ENCODE measurements around the gene AUTS2.

Gene AUTS2

DNA sequence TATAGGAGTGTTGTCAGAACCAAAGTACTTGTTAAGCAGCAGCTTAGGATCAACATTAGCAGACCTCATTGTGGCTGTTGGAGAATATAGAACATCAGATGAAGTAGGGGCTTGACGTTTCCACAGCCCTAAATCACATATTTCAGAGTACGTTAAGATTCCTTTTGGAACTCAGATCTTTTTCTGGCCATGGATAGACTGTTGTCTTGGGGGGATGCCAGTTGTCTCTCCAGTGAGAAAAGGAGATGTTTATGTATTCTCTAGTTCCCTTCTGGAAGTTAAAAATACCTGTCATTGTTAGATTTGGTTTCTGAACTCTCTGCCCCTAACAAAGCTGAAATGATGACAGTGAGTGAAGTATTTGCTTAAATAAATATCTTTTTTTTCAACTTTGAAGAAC, 191.3 kb downstream of the AUTS2 start:
- DNase-seq (ENCODE audit: low read depth in 2 of 2) = no peak

DNA sequence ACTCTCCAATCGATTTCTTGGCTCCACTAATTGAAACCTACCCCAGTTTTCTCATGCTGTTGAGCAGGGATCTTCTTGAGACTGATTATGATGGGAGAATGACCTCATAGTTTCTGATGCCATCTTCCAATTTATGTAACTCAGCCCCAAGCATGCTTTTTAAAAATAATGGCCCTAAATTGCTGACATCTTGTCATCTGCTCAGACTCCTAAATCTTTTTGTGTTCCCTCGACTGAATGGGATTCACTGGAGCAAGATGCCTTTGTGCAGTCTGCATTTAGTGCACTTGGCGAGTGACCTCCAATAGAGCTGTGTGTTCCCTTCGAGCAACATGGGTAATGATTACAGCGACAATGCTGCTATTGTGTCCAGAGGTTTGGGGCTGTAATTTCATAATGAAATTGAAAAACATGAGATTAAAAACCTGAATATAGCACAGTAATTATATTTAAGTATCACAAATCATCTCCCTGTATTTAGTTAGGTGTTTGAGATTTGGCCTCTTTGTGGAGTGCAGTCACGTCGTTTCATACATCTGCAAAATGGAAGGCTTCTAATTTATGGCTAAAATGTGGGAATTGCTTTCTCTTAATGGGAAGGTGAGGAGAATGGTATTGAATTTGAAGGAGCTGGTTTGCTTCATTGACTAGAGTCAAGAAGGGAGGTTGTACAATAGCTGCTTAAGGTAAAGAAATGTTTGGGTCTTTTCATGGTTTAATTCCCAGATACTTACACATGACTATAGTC, 192.9 kb downstream of the AUTS2 start:
- no peak for DNase-seq (ENCODE audit: low read depth in 2 of 2)

DNA sequence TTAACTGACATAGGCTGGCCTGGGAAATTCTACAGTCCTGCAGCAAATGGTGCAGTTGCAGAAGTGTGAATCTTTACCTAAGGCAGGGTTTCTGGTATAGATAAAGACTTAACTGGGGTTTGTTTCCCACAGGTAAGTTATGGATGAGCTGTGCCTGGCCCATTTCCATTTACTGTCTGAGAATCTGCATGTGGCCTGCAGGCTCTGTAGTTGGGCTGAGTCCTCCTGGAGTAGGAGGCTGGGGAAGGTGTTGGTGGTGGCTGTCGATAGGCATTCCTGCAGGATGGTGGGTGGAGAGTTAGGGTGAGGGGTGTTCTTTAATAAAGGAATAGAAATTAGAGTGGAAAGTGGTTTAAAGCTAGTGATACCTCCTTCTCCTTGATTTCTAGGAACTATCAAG, 193.5 kb downstream of the AUTS2 start:
- no peak for DNase-seq (ENCODE audit: low read depth in 2 of 2)

DNA sequence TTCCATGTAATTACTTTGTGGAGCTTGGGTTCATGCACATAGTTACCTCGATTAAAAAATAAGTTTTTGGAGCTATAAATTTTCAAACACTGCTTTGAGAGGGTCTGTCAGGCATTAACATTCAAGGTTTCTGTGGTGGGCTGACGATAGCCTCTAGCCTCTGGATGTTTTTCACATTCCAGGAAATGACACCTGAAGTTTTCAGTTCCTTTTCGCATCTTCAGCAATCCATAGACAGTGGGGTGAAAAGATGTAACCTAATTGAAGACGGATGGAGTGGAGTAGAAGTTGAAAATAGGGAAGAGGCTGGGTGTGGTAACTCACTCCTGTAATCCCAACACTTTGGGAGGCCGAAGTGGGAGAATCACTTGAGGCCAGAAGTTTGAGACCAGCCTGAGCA, 197.7 kb downstream of the AUTS2 start:
- no peak for DNase-seq (ENCODE audit: low read depth in 2 of 2)

DNA sequence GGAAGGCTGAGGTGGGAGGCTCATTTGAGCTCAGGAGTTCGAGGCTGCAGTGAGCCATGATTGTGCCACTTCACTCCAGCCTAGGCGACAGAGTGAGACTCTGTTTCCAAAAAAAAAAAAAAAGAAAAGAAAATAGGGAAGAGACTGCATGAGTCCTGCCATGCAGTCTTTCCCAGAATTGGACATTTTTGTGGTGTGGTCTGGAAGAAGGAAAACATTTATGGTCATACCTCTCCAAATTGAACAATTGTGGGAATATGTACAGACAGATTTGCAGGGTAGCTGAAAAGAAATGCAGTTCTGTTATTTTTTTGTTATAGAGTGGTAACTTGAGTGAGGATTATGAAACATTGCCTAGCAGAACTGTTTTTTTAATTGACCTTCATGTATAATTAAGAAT, 198.1 kb downstream of the AUTS2 start:
- DNase-seq (ENCODE audit: low read depth in 2 of 2) = no peak

DNA sequence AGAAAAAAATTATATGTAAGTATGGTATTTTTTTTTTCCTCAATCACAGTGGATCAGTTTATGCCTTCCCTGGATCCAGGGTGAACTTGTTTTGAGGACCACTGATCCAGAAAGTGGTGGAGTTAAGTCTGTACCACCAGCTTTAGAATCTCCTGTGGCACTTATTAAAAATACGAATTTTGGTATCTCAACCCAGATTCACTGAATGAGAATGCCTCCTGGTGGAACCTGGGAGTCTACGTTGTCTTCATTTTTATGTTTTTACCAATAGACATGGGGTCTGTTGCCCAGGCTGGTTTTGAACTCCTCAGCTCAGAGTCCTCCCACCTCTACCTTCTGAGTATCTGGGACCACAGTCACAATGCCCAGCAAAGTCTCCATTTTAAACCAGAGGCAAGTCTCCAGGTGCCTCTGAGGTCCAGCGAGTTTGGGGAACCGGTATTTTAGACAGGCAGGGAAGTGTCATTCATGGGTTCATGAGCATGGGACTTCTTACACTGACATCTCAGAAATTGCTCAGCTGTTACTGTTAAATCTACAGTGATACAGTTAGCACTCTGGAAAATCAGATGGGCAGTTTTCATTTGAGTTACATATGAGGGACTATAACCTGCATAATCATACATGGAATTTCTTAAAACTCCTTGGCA, 200.9 kb downstream of the AUTS2 start:
- DNase-seq (ENCODE audit: low read depth in 2 of 2) = no peak

DNA sequence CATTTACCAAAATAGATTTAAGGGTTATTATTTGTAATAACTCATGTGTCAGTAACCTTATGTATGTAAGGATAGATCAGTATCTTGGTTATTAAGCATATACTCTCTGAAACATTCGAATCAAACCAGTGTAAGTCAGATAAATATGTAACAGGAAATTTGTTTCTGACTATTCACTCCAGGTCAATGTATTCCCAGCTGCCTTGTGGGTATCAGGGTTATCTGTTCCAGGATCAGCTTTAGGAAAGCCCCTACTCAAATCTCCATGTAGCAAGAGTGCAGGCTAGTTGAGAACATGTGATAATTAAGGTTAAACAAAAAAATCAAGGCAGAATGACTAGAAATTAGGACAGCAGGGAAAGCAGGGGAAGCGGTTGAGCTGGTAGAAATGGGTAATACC, 201.7 kb downstream of the AUTS2 start:
- DNase-seq (ENCODE audit: low read depth in 2 of 2) = no peak

DNA sequence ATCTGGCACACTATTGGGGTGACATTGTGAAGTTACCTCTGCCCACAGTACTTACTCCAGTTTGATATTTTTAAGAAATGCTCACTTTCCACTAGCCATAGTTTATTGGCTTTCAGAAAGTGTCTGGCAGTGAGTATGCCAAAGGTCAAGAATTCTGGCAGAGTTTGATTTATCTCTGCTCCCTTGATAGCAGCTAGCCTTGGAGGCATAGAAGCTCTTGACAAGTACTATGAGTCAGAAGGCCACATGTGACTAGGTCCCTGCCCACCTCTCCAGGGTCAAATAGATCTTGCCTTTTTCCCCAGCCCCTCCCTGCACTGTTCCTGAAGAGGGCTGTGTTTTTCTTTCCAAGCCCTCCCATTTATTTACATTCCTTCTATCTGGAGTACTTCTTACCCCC, 202.2 kb downstream of the AUTS2 start:
- no peak for DNase-seq (ENCODE audit: low read depth in 2 of 2)

DNA sequence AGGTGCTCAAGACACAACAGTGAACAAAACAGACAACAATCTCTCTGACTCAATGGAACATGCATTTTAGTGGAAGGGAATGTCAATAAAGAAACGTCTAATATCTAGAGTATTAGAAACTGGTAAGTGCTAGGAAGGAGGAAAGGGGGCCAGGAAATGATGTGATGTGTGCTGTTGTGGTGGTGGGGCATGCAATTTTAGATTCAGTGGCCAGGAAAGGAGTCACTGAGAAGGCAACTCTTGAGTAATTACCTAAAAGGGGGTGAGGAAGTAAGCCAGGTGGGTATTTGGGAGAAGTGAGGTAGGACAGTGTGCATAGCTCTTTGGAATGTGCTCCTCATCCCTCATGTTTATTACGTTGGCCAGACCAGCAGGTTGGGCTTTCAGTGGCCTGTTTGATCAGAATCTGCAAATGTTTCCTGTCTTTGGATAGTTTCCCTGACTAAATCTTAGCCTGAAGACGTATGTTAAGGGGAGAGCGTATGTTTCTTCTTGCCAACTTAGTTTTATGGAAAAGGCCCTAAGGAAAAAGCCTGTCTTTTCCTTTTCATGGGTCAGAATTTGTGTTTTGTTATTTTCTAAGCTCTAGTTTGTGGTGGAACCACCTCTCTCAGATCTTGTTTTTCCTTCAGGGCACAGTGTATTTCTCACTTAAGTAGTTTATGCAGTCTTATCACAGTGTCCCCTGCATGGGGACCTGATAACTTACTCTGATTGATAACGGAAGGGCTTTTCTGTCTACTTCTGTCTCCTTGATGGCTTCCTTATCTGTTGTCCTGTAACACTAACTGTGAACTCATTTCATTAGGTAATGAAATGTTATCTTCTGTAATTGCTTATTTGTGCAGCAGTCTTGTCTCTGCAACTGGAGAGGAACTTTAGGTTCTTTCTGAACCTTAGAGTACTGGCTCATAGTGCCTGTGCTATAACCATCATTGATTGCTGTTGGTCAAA, 203.7 kb downstream of the AUTS2 start:
- DNase-seq (ENCODE audit: low read depth in 2 of 2) = no peak

DNA sequence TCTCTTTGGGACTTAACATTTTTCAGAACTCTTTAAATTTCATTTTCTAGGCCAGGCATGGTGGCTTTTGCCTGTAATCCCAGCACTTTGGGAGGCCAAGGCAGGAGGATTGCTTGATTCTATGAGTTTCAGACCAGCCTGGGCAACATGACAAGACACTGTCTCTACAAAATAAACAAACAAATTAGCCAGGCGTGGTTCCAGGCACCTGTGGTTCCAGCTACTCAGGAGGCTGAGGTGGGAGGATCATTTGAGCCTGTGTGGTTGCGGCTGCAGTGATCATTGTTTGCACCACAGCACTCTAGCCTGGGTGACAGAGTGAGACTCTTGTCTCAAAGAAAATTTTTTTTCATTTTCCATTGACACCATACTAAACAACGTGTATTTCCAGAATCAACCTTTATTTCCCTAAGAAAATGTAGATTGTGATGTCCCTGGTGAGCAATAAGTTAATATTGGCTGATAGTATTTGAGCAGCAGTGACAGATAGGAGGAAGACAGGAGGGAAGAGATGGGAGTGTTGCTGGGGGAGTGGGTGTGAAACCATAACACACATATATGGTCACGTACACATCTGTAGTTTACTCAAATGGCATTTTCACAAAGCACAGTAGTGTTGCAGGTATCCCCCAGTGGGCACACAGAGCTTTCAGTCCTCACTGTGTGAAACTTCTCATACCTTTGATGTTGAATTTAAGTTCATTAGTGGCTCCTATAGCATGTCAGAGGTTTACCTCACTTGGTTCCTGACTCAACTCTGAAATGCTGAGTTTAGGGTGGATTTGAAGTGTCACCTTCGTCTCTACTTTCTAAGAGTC, 205.6 kb downstream of the AUTS2 start:
- no peak for DNase-seq (ENCODE audit: low read depth in 2 of 2)

DNA sequence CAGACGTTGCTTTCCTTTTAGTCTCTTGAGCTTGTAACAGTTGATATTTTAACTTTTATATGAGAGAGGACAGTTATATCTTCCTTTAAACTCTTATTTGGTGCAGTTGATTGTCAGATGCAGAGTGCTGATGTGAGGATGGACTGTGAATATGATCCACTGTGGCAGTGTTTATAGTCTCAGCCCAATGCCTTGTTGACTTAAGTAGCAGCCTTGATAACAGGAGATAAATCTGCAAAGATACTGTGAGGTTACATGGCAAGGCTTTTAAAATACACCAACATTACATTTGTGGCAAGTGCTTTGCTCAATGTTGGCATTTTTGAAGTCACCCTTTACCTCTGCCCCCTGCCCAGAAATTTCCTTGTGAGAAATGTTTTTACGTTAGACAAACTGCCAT, 206.7 kb downstream of the AUTS2 start:
- no peak for DNase-seq (ENCODE audit: low read depth in 2 of 2)

DNA sequence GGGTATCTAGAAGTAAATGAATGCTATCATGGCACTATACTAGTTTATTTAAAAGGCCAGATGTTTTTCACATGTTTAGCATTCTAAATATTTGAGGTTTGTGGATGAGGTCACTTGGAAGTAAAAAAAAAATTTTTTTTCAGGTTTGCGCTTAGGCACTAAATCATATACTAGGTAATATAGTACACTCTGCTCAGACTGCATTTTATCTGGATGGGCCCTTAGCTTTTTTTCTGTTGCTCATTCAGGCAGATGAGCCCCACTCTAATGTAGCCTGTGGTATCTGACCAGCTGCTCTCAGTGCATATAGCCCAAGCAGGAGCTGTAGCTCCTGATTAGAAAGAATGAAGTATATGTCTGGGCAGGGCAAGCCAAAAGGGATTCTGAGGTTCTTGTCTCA, 210.1 kb downstream of the AUTS2 start:
- DNase-seq (ENCODE audit: low read depth in 2 of 2) = no peak

DNA sequence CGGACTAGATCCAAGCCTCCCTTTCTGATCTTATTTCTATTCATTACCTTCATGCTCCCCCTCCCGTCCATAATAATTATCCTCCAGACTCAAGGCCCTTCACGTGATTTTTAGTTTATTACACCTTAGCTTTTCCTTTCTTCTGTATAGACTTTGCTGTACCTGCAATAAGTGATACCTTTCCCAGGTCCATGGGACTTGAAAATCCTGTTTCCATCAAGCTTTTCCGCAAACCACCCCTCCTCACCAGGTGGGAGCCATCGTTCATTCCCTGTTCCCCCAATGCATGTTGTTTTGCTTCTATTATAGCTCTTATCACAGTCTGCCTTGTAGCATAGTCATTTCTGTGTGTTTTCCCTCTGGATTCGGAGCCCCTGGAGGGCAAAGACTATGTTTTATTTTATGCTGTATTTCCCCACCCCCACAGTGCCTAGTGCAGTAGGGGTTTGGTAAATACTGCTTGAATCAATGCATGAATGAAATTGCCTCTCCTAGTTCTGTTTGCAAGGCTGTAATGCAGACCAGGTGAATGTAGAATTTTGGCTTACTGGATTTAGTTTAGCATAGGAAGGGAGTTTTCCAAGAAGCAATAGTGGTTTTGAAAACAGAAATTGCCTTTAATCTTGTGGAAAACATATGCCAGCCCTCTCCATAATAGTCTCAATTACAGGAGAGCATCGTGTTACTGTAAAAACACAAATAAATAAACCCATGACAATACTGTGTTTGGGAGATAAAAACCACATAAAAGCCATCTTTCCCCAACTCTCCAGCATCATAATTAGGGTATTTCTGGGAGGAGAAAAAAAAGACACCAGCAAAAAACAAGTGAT, 213.4 kb downstream of the AUTS2 start:
- no peak for DNase-seq (ENCODE audit: low read depth in 2 of 2)

DNA sequence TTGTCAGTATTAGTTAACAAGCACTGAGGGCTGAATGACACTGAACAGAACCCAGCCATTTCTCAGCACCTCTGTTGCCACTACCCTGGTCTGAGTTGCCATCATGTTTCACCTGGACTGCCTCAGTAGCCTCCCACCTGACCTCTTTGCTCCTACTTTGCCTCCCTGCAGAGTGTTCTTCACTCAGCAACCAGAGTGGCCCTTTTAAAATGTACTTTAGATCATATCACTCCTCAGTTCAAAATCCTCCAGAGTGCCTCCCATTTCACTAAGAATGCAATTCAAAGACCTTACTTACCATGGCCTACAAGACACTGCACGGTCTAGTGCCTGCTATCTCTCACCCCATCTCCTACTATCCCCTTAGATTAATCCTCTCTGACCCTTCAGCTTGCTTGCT, 214.5 kb downstream of the AUTS2 start:
- no peak for DNase-seq (ENCODE audit: low read depth in 2 of 2)

DNA sequence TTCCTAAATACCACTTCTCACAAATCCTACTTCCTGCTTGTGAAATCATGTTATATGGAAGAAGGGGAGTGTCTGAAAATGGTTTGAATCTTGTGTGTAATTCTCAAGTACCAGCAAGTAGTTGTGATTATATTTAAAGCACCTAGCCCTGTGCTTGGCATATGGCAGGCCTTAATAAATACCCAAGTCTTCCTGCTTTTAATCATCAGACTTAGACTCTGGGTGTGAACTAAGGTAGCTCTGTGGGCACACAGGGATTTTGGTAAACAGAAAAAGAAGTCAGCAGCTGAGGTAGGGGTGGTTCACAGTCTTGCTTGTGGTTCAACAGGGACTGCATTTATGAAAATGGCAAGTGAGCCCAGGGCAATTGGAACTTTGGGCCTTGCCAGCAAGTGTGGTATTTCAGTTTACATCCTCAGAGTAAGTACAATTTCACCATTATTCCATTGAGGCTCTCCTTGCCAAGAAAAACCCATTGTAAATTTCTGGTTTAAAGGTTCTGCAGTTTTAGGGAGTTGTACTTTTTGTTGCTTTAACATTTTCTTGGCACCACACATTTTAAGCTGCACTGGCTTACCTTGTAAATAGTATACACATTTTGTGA, 215.5 kb downstream of the AUTS2 start:
- DNase-seq (ENCODE audit: low read depth in 2 of 2) = no peak

DNA sequence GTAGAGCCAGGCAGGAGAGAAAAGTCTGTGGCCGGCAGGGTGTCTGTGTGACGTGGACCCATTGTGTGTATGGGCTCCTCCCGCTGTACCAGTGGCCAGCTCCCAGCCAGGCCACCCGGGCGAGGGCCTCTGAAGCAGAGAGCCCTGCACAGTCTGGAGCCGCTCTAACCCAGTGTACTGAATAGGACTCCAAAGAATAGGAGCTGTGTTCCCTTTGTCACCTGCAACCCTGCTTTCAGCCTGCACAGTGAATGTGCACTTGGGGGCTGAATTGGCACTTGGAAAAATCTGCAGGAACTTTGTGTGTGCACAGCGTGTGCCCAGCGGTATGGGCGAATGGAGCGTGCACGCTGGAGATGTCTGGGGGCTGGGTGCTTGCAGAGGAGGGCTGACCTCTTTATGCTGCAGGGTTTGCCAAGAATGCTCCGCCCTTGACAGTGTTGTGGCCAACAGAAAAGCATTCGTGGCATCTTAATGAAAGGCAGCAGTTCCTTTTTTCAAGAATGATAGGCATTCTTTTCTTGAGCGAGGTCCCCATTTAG, 216.2 kb downstream of the AUTS2 start:
- no peak for DNase-seq (ENCODE audit: low read depth in 2 of 2)

DNA sequence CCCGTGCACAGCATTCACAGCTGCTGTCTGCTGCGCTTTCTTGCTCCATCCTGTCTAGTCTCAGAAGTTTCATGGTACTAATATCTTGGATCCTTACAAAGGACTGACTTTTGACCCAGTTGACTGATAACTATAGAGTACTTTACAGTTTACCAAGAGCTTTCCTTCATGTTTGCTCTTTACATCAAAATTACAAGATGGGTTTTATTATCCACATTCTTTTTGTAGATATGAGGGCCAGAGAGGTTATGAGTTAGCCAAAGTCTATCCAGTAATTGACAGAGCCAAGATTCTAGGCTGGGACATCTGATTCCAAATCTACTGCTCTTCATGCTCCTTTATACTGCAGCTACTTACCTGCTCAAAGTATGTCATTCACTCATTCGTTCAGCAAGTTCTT, 218.2 kb downstream of the AUTS2 start:
- no peak for DNase-seq (ENCODE audit: low read depth in 2 of 2)

DNA sequence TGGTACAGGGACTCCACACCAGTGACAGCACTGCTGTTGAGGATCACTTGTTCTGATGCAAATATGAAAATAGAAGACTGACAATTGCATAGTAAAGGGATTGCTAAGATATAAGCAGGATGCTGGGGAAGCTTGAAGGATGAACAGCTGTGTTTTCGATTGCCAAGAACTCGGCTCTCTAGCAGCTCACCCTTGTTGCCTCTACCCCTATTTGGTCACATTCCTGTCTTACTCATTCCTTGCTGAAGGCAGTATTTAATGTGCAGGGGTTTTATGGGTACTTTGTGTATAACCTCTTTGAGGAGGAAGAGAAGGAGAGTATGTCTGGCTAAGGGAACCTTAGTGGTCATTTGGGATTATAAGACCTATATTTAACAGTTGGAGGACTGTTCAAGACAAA, 218.8 kb downstream of the AUTS2 start:
- DNase-seq (ENCODE audit: low read depth in 2 of 2) = no peak

DNA sequence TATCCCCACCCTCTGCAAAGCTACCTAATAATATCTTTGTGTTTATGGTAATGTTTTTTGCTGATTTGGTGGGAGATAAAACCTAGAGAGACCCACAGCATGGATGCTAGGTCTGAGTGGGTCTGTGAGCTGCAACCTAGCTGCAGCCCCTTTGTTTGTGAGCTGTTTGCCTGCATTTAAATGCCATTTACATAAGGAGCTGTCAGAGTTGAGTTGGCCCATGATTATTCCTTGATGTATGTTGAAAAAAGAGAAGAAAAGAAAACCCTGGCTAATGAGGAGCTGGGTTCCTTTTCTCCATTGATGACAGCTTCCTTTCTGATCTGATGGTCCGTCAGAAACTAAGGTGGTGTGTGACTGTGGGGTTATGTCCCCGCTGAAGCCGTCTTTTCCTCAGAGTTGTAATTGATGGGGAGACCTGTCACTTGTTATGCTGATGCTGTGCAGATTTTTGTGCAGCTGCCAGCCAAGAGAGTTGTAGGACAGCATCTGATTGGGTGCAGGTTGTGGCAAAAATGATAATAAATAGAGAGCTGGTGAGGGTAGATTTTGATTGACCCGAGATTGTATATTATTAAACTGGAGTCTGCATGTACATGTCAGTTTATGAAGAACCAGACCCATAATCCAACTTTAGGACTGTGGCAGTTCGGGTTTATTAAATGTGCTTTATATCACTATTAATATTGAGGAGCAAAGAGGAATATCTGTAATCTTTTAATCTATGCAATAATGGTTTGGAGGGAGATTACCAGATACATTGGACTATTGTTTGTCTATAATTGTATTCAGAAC, 219.8 kb downstream of the AUTS2 start:
- DNase-seq (ENCODE audit: low read depth in 2 of 2) = no peak
